CD4-positive, alpha-beta T cell (primary cell): ENCODE results near the gene NFIA. TPM values are rescaled to one million over a fixed set of nuclear protein-coding genes. Genes with fewer than 3 reads are reported as not detected.

ENCODE experiments used
- ATAC-seq: fragments of 200-7000 bp; cut with Tn5 transposase; one replicate; pipeline ENCODE4 v1.10.0; 2022; ENCODE audit warnings: mild to moderate bottlenecking; ENCODE audit not compliant: poor library complexity
- CTCF ChIA-PET: fragments of 350-600 bp; sonication (Branson Sonifier 250); formaldehyde crosslinking; loops from one replicate; lab custom pipeline; 2021; ENCODE audit warnings: antibody characterized with exemption, inconsistent platforms; lab: Charles Lee
- POLR2A ChIA-PET: fragments of 350-600 bp; sonication (Branson Sonifier 250); formaldehyde crosslinking; loops from one replicate; lab custom pipeline; 2021; ENCODE audit warnings: antibody characterized with exemption, inconsistent platforms; lab: Charles Lee
- DNase-seq, 14 experiments: peaks; one replicate each; pipeline ENCODE4 v3.0.0-alpha.2; 2013 to 2020; ENCODE audit warnings: mixed read lengths in 2 of 14
- H3K27ac ChIP-seq, 2 donors: one replicate each; pipeline versions ENCODE4 v1.5.1 to v1.7.0; 2013; ENCODE audit warnings: low read length in 2 of 2, low read depth in 1 of 2, mild to moderate bottlenecking in 1 of 2
- H3K27me3 ChIP-seq, 2 experiments: 1 replicate in 1 of 2; 2 replicates in 1 of 2; pipeline versions ENCODE4 v1.6.1 to v1.7.0; 2013; ENCODE audit warnings: low read length in 2 of 2, control low read depth in 1 of 2, mild to moderate bottlenecking in 1 of 2, moderate library complexity in 1 of 2; ENCODE audit not compliant: insufficient read depth in 2 of 2, control insufficient read depth in 1 of 2
- H3K36me3 ChIP-seq: one replicate; pipeline ENCODE4 v1.6.1; 2013; ENCODE audit warnings: low read length, control low read depth; ENCODE audit not compliant: insufficient read depth
- H3K4me1 ChIP-seq: one replicate; pipeline ENCODE4 v1.6.1; 2013; ENCODE audit warnings: low read length, control low read depth; ENCODE audit not compliant: insufficient read depth
- H3K4me3 ChIP-seq: one replicate; pipeline ENCODE4 v1.5.1; 2013; ENCODE audit warnings: mild to moderate bottlenecking, low read length, moderate library complexity
- H3K9me3 ChIP-seq, 2 experiments: 1 replicate in 1 of 2; 2 replicates in 1 of 2; pipeline versions ENCODE4 v1.6.1 to v1.7.0; 2013; ENCODE audit warnings: low read length in 2 of 2, mild to moderate bottlenecking in 2 of 2, control low read depth in 1 of 2, moderate library complexity in 1 of 2; ENCODE audit not compliant: control insufficient read depth in 1 of 2, insufficient read depth in 1 of 2
- H3K27ac Mint-ChIP-seq: one replicate; pipeline ENCODE4 v1.8.0; 2020; ENCODE audit warnings: mixed read lengths
- H3K27me3 Mint-ChIP-seq: one replicate; pipeline ENCODE4 v1.8.0; 2021; ENCODE audit warnings: mixed read lengths
- H3K36me3 Mint-ChIP-seq: one replicate; pipeline ENCODE4 v1.8.0; 2021; ENCODE audit warnings: low read depth, mixed read lengths
- H3K4me1 Mint-ChIP-seq: one replicate; pipeline ENCODE4 v1.8.0; 2021; ENCODE audit warnings: low read depth, mixed read lengths
- H3K4me3 Mint-ChIP-seq: one replicate; pipeline ENCODE4 v1.8.0; 2020; ENCODE audit warnings: mild to moderate bottlenecking, mixed read lengths
- H3K9me3 Mint-ChIP-seq: one replicate; pipeline ENCODE4 v1.8.0; 2020; ENCODE audit warnings: mixed read lengths
- intact Hi-C, 2 experiments: fragments of 100-400 bp; cut with DNase I in 1 of 2; cut with micrococcal nuclease in 1 of 2; formaldehyde crosslinking; loops; one replicate each; pipeline versions ENCODE4 v1.15.1 to v1.9.0; 2023 to 2025; cut with DNase I, micrococcal nuclease
- total RNA-seq, 174 experiments: library from RNA in 2 of 174; stranded (reverse) in 2 of 174; gene quantifications; one replicate each; pipeline ENCODE4 v1.2.3 and lab custom pipeline; 2021 to 2026
- TF ChIP-seq, protein P1 (sequence below): fragments of 200-600 bp; IDR thresholded peaks from one replicate; pipeline ENCODE4 v1.8.0; 2022; ENCODE audit warnings: antibody characterized with exemption, mild to moderate bottlenecking

Gene NFIA
- total RNA-seq, 2 experiments from 2014 or later = 4.8 to 5.9 TPM

DNA sequence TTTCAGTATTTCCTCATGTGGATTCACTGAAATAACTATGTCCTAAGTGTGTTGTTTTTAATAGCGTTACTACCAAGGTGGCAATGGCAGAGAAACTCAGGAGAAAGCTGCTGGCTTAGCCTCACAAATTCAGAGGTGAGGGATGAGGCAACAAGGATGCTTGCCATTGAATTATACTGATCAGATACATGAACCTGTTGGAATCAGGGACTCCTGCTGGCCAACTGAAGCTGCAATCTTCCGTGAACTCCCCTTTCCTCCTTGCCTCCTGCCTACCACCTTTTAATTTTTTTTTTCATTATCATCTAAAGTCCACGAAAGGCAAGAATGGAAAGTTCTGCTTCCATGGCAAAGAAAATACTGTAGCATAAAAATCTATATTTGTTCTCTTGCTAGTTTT, 254.7 kb downstream of the NFIA start:
- Histone ChIP-seq H3K4me3 (no peak overlapping the region), H3K9me3 (no peaks in the 10 kb centered on the region), H3K36me3 (no peaks in the 10 kb centered on the region), H3K4me1 (no peaks in the 10 kb centered on the region), H3K27ac (no peak overlapping the region), H3K27me3 (no peaks in the 10 kb centered on the region)
- Mint-ChIP-seq H3K36me3 (no peaks in the 10 kb centered on the region), H3K9me3 (no peaks in the 10 kb centered on the region), H3K4me1 (no peaks in the 10 kb centered on the region), H3K27ac (no peak overlapping the region), H3K27me3 (no peaks in the 10 kb centered on the region), H3K4me3 (no peak overlapping the region)
- ATAC-seq = no peak
- intact Hi-C loops = no loop called here
- CTCF ChIA-PET = no interaction called here
- no peak for DNase-seq
- TF ChIP-seq, protein P1, sequence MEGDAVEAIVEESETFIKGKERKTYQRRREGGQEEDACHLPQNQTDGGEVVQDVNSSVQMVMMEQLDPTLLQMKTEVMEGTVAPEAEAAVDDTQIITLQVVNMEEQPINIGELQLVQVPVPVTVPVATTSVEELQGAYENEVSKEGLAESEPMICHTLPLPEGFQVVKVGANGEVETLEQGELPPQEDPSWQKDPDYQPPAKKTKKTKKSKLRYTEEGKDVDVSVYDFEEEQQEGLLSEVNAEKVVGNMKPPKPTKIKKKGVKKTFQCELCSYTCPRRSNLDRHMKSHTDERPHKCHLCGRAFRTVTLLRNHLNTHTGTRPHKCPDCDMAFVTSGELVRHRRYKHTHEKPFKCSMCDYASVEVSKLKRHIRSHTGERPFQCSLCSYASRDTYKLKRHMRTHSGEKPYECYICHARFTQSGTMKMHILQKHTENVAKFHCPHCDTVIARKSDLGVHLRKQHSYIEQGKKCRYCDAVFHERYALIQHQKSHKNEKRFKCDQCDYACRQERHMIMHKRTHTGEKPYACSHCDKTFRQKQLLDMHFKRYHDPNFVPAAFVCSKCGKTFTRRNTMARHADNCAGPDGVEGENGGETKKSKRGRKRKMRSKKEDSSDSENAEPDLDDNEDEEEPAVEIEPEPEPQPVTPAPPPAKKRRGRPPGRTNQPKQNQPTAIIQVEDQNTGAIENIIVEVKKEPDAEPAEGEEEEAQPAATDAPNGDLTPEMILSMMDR = no peak
- POLR2A ChIA-PET = no interaction called here

DNA sequence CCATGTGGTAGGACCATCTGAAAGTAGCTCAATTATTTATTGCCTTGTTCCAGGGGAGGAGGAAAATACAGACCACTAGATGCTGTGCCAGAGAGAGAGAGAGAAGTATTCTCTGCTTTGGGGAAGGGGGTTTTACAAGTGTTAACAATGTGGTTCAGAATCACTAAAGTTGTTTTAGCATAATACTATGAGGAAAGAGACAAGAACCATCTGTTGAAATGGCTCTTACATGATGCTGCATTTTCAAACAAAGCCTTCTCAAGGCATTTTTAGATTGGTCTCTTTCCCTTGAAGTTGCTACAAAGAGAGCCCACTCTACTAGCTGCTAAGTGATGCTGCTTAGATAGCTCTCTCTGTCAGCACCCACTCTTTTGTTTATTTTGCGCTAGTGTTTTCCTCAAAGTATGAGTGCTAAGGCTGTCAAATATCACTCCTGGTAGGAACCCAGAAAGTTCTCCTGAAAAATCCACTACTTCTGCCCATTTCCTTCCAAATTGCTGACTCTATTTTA, 255.1 kb downstream of the NFIA start:
- Mint-ChIP-seq H3K4me3 (no peak overlapping the region), H3K9me3 (no peaks in the 10 kb centered on the region), H3K27me3 (no peaks in the 10 kb centered on the region), H3K27ac (no peak overlapping the region), H3K36me3 (no peaks in the 10 kb centered on the region), H3K4me1 (no peaks in the 10 kb centered on the region)
- Histone ChIP-seq H3K4me3 (no peak overlapping the region), H3K27ac (no peak overlapping the region), H3K36me3 (no peaks in the 10 kb centered on the region), H3K4me1 (no peaks in the 10 kb centered on the region), H3K9me3 (no peaks in the 10 kb centered on the region), H3K27me3 (no peaks in the 10 kb centered on the region)
- CTCF ChIA-PET = no interaction called here
- ATAC-seq = no peak
- POLR2A ChIA-PET = no interaction called here
- intact Hi-C loops = no loop called here
- TF ChIP-seq, protein P1 = no peak
- DNase-seq = no peak

DNA sequence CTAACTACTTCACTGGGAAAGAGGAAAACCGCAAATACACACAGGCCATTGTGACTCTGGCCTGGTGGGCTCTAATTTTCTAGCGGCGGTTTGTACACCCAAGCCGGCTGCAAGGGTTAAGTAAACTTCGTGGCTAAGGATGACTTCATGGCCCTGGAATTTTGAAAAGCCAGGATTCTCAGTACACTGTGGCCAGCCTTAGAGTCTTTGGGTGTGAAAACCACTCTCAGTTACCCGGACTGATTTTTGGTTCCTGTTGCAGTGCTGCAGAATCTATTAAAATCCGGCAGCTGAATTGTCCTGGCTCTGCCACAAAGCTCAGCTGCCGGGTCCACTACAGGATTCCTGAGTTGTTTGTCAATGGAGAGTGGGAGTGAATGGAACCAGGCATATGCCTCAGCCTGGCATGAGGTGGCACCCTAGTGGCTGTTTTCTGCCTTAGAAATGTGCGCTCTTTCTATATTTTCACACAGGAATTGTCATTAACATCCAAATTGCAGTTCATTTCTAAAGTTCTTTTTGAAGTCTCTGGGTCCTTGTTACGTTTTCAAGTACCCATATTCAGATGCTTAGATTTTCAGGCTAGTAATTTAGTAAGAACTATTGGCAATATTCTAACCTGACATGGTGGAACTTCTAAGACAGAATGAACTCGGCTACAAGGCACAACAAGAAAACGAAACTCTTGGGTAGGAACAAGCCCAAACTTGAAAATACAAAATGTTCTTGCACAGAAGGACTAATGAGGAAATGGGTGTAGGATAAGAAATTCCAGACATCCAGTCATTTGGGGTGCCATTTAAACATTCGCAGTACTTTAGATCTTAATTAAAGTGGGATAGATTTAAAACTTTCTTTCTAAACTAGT, 255.9 kb downstream of the NFIA start:
- H3K27ac Mint-ChIP-seq = no peak overlapping the region
- H3K27me3 ChIP-seq = no peaks in the 10 kb centered on the region
- ATAC-seq = no peak
- no peaks in the 10 kb centered on the region for H3K36me3 Mint-ChIP-seq
- no peaks in the 10 kb centered on the region for H3K36me3 ChIP-seq
- H3K4me1 ChIP-seq = no peaks in the 10 kb centered on the region
- DNase-seq = no peak
- TF ChIP-seq, protein P1 = no peak
- H3K4me1 Mint-ChIP-seq = no peaks in the 10 kb centered on the region
- no peak overlapping the region for H3K4me3 Mint-ChIP-seq
- ChIA-PET CTCF (no interaction called here), POLR2A (no interaction called here)
- intact Hi-C loops = no loop called here
- no peaks in the 10 kb centered on the region for H3K9me3 ChIP-seq
- no peaks in the 10 kb centered on the region for H3K9me3 Mint-ChIP-seq
- H3K27me3 Mint-ChIP-seq = no peaks in the 10 kb centered on the region
- no peak overlapping the region for H3K4me3 ChIP-seq
- no peak overlapping the region for H3K27ac ChIP-seq
